Ureter (tissue), 1 donor: ENCODE data around the gene SPRYD3. TPM values are rescaled to one million over a fixed set of nuclear protein-coding genes. Genes with fewer than 3 reads are reported as not detected.
"Not testable (repeated sequence)": the region's sequence is repeated elsewhere in the genome, so short reads cannot be mapped to it uniquely, and the experiment has no call there.

Experiments used
- DNase-seq: peaks from one replicate; pipeline ENCODE4 v3.0.0-alpha.2; 2020; ENCODE audit warnings: low spot score
- total RNA-seq: library from RNA; stranded (reverse); gene quantifications from one replicate; pipeline ENCODE4 v1.2.4, GENCODE V29; 2023
- donor health status: DM: yes; HTN: yes; CAD: no.

Gene SPRYD3
- total RNA-seq, result 66.6 TPM

- peak; percentile 98 for DNase-seq
Measured at GRCh38 chr12:53079226-53080117, at the start of gene SPRYD3. SPRYD3 (minus strand) TSS chr12:53079390; CDS start chr12:53079333, 57 bp downstream.

- DNase-seq, result no peak
Measured at GRCh38 chr12:53127169-53127568, 48.0 kb upstream of the SPRYD3 start.

- DNase-seq, result no peak
Measured at GRCh38 chr12:53124352-53124723, 45.1 kb upstream of the SPRYD3 start.

- DNase-seq, result no peak
Measured at GRCh38 chr12:53123578-53124351, 44.6 kb upstream of the SPRYD3 start.

- DNase-seq, result no peak
Measured at GRCh38 chr12:53122961-53123468, 43.8 kb upstream of the SPRYD3 start.

DNA sequence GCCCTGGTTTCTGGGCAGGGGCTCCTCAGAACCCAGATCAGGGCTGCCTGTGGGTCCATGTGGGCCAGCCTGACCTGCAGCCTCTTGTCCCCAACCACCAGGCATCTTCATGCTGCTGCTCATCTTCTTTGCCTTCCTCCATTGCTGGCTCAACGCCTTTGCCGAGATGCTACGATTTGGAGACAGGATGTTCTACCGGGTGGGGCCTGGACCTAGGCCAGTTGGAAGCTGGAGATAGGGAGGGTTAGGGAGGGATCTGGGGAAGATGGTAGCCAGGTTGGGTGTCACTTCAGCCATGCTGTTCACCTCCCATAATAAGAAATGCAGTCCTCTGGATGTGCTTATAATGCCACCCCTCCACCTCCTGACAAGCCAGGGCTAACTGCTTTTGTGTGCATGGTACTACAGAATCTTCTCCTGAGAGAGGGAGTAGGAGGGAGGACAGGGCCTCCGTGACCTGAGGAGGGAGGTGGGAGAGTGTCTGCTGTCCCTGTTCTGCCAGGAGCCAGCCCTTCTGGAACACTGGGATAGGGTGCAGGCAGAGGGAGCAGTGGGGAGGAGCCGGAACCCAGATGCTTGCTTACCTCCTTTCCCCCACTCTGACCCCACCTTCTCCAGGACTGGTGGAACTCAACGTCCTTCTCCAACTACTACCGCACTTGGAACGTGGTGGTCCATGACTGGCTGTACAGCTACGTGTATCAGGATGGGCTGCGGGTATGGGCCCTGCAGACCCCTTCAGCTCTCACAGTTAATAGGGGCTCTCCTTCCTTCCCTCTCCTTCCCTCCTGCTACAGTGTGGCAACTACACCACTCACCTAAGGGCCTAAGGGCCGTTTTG lies 41.7 kb upstream of the SPRYD3 start:
- no peak for DNase-seq

GRCh38 chr12:53118751-53119300 lies 39.6 kb upstream of the SPRYD3 start:
- DNase-seq, result no peak

DNA sequence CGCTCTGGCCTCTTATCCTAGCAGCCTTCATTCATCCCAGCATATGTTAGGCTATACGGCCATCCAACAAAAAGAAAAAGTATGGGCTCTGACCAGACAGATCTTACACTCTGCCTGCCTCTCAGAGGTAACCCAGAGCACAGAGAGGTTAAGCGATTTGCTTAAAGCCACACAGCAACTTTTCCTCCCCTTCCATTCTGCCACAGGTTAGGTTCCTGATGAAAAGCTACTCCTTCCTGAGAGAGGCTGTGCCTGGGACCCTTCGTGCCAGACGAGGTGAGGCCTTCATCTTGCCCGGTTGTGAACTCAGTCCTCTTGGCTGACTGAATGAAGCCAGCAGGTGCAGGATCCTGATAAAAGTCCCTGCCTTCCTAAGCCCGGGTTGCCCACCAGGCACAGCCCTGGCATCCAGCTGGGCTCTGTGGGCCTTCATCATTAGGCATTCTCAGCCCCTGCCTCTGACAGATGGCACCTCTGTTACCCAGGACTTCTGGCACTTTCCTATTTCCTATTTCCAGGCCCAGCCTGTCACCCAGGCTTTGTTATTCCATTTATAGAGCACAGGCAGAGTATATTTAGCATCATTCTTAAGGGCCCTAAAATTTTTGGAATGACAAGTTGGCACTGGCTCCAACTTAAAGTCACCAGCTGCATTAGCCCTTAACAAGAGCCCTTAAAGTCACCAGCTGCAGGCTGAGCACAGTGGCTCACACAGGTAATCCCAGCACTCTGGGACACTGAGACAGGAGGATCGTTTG lies 36.9 kb upstream of the SPRYD3 start:
- DNase-seq, result no peak

GRCh38 chr12:53115112-53115890 lies 36.1 kb upstream of the SPRYD3 start:
- no peak for DNase-seq

GRCh38 chr12:53113951-53114350 lies 34.8 kb upstream of the SPRYD3 start:
- DNase-seq, result no peak

DNA sequence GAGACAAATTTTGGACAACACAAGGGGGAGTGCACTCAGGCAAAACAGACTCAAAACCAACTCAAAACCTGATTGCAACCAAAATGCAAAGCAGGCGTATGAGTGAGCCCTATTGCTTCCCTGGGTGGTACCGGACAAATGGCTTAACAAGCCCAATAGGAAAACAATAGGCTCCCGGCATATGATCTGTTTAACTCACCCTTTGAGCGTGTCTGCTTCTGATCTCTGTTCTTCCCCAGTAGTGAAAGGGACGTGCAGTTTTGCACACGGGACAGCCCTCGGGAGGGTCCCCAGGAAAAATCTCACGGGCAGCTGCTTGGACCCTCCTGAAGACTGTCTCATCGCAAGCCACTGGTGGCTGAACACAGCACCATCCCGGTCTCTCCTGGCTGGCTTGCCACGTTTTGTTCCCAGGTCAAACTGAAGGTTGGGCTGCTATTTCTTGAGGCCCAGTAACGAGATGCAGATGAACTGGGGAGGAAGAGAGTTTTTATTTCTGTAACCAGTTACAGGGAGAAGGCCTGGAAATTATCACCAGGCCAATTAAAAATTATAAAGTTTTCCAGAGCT lies 34.0 kb upstream of the SPRYD3 start:
- no peak for DNase-seq

DNA sequence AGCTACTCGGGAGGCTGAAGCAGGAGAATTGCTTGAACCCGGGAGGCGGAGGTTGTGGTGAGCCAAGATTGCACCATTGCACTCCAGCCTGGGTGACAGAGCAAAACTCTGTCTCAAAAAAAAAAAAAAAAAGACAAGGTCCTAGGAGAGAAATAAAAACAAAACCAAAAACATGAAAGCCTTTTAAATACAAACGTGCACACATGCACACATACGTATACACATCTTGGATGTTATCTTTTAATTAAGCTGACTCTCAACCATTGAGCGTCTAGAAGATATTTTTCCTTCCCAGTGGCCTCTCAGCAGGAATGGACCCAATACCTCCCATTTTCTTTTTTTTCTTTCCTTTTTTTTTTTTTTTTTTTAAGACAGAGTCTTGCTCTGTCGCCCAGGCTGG lies 33.2 kb upstream of the SPRYD3 start:
- not testable (repeated sequence) for DNase-seq

DNA sequence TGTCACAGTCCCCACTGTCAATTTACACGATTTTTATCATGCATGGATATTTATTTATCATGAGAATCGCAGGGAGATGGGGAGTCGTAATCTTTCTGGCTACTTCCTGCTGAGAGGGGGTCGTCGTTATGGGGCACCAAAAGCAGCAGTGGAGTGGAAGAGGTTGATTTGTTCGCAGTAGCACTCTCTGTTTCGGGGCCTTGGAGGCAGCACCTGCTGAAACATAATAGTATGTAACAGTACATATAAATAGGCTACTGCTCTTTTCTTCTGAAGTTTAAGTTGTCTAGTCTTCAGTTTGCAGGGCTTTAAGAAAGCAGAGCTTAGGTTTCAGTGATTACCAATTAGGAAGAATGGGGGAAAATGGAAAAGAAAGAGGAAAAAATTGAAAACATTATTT lies 27.9 kb upstream of the SPRYD3 start:
- peak; percentile 8 for DNase-seq

GRCh38 chr12:53105712-53106439 lies 26.7 kb upstream of the SPRYD3 start:
- peak; percentile 33 for DNase-seq

DNA sequence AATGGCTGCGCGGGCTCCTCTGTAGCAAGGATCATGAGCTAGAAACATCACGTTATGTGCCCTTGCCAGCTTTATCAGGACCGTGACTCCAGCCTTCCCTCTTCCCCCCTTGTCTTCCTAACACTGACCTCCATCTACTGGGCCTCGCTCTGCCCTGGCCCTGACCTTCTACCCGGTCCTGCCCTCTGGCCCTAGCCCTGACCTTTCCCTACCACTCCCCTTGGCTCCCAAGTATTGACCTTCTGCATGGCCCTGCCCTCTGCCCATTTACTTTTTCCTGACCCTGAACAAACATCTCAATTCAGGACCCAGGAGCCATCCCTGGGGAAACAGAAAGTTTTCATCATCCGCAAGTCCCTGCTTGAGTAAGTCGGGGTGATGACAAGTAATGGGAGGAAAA lies 26.1 kb upstream of the SPRYD3 start:
- peak; percentile 31 for DNase-seq

GRCh38 chr12:53103860-53104305 lies 24.7 kb upstream of the SPRYD3 start:
- DNase-seq, result no peak

DNA sequence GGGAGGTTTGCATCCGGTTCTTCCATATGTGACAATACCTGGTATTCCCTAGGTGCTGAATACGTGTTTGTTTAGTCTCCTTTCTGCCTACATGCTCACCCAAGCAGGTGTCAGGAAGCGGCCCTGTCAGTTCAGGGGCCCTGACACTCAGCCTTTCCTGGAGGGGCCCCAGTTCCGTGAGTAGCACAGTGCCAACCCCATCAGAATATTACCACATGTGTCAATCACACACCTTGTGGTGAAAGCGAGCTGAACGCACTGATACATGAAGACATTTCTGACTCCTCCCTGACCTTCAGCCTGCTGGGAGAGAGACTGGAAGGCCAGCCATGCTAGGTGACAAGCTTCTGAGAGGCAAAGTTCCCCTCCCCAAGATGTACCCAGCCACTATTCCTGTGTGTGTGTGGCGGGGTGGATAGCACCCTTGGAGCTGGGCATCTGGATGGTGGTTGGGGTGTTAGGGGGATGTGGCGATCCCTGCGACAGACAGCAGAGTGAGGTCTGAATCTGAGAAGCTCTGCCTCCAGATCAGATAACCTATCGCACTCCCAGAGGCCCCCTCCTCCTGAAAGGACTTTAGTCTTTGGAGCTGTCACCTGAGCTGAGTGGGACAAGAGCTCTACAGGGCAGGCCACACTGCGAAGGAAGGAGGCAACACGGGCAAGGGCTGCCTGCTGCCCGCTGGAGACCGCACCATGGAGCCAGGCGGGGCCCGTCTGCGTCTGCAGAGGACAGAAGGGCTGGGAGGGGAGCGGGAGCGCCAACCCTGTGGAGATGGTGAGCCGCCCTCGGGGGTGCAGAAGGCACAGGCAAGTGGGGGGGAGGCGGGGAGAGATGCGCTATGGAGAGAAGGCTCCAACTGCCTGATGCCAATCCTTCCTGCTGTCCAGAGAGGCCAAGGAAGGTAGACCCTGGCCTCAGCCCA lies 24.0 kb upstream of the SPRYD3 start, which contains the start of gene SOAT2:
Gene SOAT2, plus strand, starts transcription at position 604 of the 925 bp plus-strand sequence. Its CDS starts 92 bp downstream, at position 696.
- no peak for DNase-seq
